Astrocyte (in vitro differentiated cells and primary cell): ENCODE data around the gene ASTN1.

Experiments used
- CTCF ChIP-seq: IDR thresholded peaks from 2 replicates; pipeline ENCODE4 v1.5.1; 2011; ENCODE audit warnings: low read depth, mild to moderate bottlenecking, inconsistent platforms, low read length, moderate library complexity; ENCODE audit not compliant: insufficient read depth
- EZH2 ChIP-seq: IDR thresholded peaks from 2 replicates; pipeline ENCODE4 v1.6.1; 2012; ENCODE audit warnings: mild to moderate bottlenecking, low read length, inconsistent platforms; ENCODE audit not compliant: insufficient read depth

- TF ChIP-seq CTCF (no peak), EZH2 (no peak)
Observed at GRCh38 chr1:176847052-176847451, 317.5 kb downstream of the ASTN1 start.
